ENCODE results near the gene EIF1AD.
"Not testable (repeated sequence)": the region's sequence is repeated elsewhere in the genome, so short reads cannot be mapped to it uniquely, and the experiment has no call there.

The EIF1AD gene

GRCh38 chr11:66020618-66021357 lies 18.8 kb upstream of the EIF1AD start:
- no peak for FAIRE-seq

GRCh38 chr11:66020212-66020611 lies 18.3 kb upstream of the EIF1AD start:
- no peak for FAIRE-seq

- no peak for FAIRE-seq
Measured at GRCh38 chr11:66017321-66017720, 15.4 kb upstream of the EIF1AD start.

GRCh38 chr11:66016793-66017177 lies 14.8 kb upstream of the EIF1AD start:
- FAIRE-seq = no peak

- FAIRE-seq = no peak
Measured at GRCh38 chr11:66015936-66016792, 14.2 kb upstream of the EIF1AD start.

GRCh38 chr11:66015454-66015881 lies 13.5 kb upstream of the EIF1AD start:
- no peak for FAIRE-seq

- FAIRE-seq = no peak
Measured at GRCh38 chr11:66014804-66015453, 13.0 kb upstream of the EIF1AD start.

GRCh38 chr11:66013762-66014100 lies 11.8 kb upstream of the EIF1AD start:
- no peak for FAIRE-seq

- FAIRE-seq = no peak
Measured at GRCh38 chr11:66012946-66013761, 11.2 kb upstream of the EIF1AD start.

- FAIRE-seq = no peak
Measured at GRCh38 chr11:66012371-66012945, 10.5 kb upstream of the EIF1AD start.

- no peak for FAIRE-seq
Measured at GRCh38 chr11:66011785-66012303, 9.9 kb upstream of the EIF1AD start, which contains the start of gene CST6. TSS of gene CST6 (plus strand) at chr11:66012008. CDS start at chr11:66012045, 37 bp downstream.

GRCh38 chr11:66011239-66011784 lies 9.4 kb upstream of the EIF1AD start:
- FAIRE-seq = no peak

GRCh38 chr11:66010036-66010435 lies 8.1 kb upstream of the EIF1AD start:
- not testable (repeated sequence) for FAIRE-seq

GRCh38 chr11:66008468-66009101 lies 6.6 kb upstream of the EIF1AD start:
- no peak for FAIRE-seq

GRCh38 chr11:66008095-66008467 lies 6.1 kb upstream of the EIF1AD start:
- FAIRE-seq = no peak

GRCh38 chr11:66007201-66007634 lies 5.3 kb upstream of the EIF1AD start:
- no peak for FAIRE-seq

- FAIRE-seq = no peak
Measured at GRCh38 chr11:66006891-66007176, 4.9 kb upstream of the EIF1AD start.

- FAIRE-seq = no peak
Measured at GRCh38 chr11:66006134-66006890, 4.4 kb upstream of the EIF1AD start.

- no peak for FAIRE-seq
Measured at GRCh38 chr11:66004186-66004585, 2.2 kb upstream of the EIF1AD start.

GRCh38 chr11:66003291-66003690 lies 1.3 kb upstream of the EIF1AD start:
- FAIRE-seq = no peak
